Left lung (tissue), 10 donors: Measurements from ENCODE around the gene THEMIS. TPM values are rescaled to one million over a fixed set of nuclear protein-coding genes. Genes with fewer than 3 reads are reported as not detected.
"Not testable (repeated sequence)": the region's sequence is repeated elsewhere in the genome, so short reads cannot be mapped to it uniquely, and the experiment has no call there.

Experiments
- ATAC-seq: fragments of 200-7000 bp; cut with Tn5 transposase; one replicate; pipeline ENCODE4 v1.9.1; 2020; ENCODE audit warnings: moderate library complexity
- DNase-seq, 4 donors: peaks; one replicate each; pipeline ENCODE4 v3.0.0-alpha.2; 2013 to 2020
- H3K27ac ChIP-seq, 2 donors: fragments of 200-600 bp; sonication (generic) in 1 of 2; one replicate each; pipeline versions ENCODE4 v1.5.0 to v1.8.0; 2020 to 2021
- H3K27me3 ChIP-seq, 2 donors: fragments of 200-600 bp; sonication (generic) in 1 of 2; one replicate each; pipeline versions ENCODE4 v1.5.0 to v1.8.0; 2020 to 2021
- H3K36me3 ChIP-seq, 2 donors: fragments of 200-600 bp; sonication (generic) in 1 of 2; one replicate each; pipeline versions ENCODE4 v1.5.0 to v1.8.0; 2020 to 2021
- H3K4me1 ChIP-seq, 2 donors: fragments of 200-600 bp; one replicate each; pipeline ENCODE4 v1.8.0; 2021
- H3K4me3 ChIP-seq, 2 donors: fragments of 200-600 bp; sonication (generic) in 1 of 2; one replicate each; pipeline versions ENCODE4 v1.5.0 to v1.8.0; 2020 to 2021; ENCODE audit warnings: mild to moderate bottlenecking in 1 of 2
- H3K9me3 ChIP-seq, 2 donors: fragments of 200-600 bp; sonication (generic) in 1 of 2; one replicate each; pipeline versions ENCODE4 v1.5.0 to v1.8.0; 2020 to 2021
- CTCF ChIP-seq, 2 donors: fragments of 200-600 bp; sonication (generic) in 1 of 2; IDR thresholded peaks; one replicate each; pipeline versions ENCODE4 v1.5.0 to v1.8.0; 2021; ENCODE audit warnings: antibody characterized with exemption in 2 of 2
- intact Hi-C, 2 donors: fragments of 100-400 bp; cut with DNase I; formaldehyde crosslinking; loops; one replicate each; pipeline versions ENCODE4 v1.11.2 to v1.14.2; 2022
- polyA plus RNA-seq, 6 donors: library from polyadenylated mRNA; unstranded; fragments of 120-200 nt; gene quantifications; one replicate each; pipeline ENCODE4 v1.2.1, GENCODE V29; 2013; ENCODE audit not compliant: insufficient read length in 6 of 6
- total RNA-seq, 2 donors: library from RNA; stranded (reverse); fragmentation: NEBNext Ultra II Directional; extraction: Animal tissue kit (Norgen Biotek cat#: 25700); gene quantifications; one replicate each; pipeline ENCODE4 v1.2.1, GENCODE V29; 2021
- donor health status: DM: no; HTN: yes; CAD: no.
- donor health status: DM: no; HTN: no; CAD: no.

THEMIS gene
- total and polyA plus RNA-seq, 8 donors = 0.08 to 2.6 (median 0.20) TPM

- no peak for TF ChIP-seq CTCF (IDR thresholded peaks at IDR 0.05)
- H3K4me3 ChIP-seq = no peak overlapping the region
- DNase-seq (peak in 1 of 4 donors; percentile 37), ATAC-seq (no peak)
- no peaks in the 10 kb centered on the region for H3K27me3 ChIP-seq
- H3K36me3 ChIP-seq = no peaks in the 10 kb centered on the region
- H3K27ac ChIP-seq = no peak overlapping the region
- intact Hi-C loops = no loop called here
- H3K9me3 ChIP-seq = peaks cover 0 to 2% of the 10 kb centered on the region in 2 donors
- H3K4me1 ChIP-seq = no peaks in the 10 kb centered on the region
Measured at GRCh38 chr6:127791779-127792528, 108.9 kb downstream of the THEMIS start.

- DNase-seq (peak in 1 of 4 donors; percentile 57), ATAC-seq (no peak)
- Histone ChIP-seq H3K27me3 (no peaks in the 10 kb centered on the region), H3K9me3 (peaks cover 0 to 2% of the 10 kb centered on the region in 2 donors), H3K4me3 (no peak overlapping the region), H3K27ac (no peak overlapping the region), H3K4me1 (no peaks in the 10 kb centered on the region), H3K36me3 (no peaks in the 10 kb centered on the region)
- no peak for TF ChIP-seq CTCF (IDR thresholded peaks at IDR 0.05)
- intact Hi-C loops = no loop called here
Measured at GRCh38 chr6:127790571-127790970, 110.3 kb downstream of the THEMIS start.

- intact Hi-C loops = no loop called here
- Histone ChIP-seq H3K4me1 (no peaks in the 10 kb centered on the region), H3K4me3 (no peak overlapping the region), H3K27ac (no peak overlapping the region), H3K9me3 (no peaks in the 10 kb centered on the region), H3K27me3 (no peaks in the 10 kb centered on the region), H3K36me3 (no peaks in the 10 kb centered on the region)
- DNase-seq (peak in 1 of 4 donors; percentile 1), ATAC-seq (no peak)
- TF ChIP-seq CTCF (IDR thresholded peaks at IDR 0.05) = no peak
Measured at GRCh38 chr6:127786109-127786508, 114.7 kb downstream of the THEMIS start.

GRCh38 chr6:127784468-127784867 is 116.4 kb downstream of the THEMIS start:
- Histone ChIP-seq H3K9me3 (no peaks in the 10 kb centered on the region), H3K27me3 (no peaks in the 10 kb centered on the region), H3K36me3 (no peaks in the 10 kb centered on the region), H3K4me1 (no peaks in the 10 kb centered on the region), H3K4me3 (no peak overlapping the region), H3K27ac (no peak overlapping the region)
- no peak for ATAC-seq
- no peak for DNase-seq
- intact Hi-C loops = no loop called here
- TF ChIP-seq CTCF (IDR thresholded peaks at IDR 0.05) = no peak

GRCh38 chr6:127781636-127782272 is 119.1 kb downstream of the THEMIS start:
- H3K4me3 ChIP-seq, intact Hi-C loops, DNase-seq, H3K27me3 ChIP-seq, H3K9me3 ChIP-seq, H3K27ac ChIP-seq, H3K4me1 ChIP-seq, H3K36me3 ChIP-seq: not testable (repeated sequence)
- peak; percentile 38 for ATAC-seq
